Measurements from ENCODE around the gene DENR.
A peak's percentile ranks its signal among the peaks of the same experiment; 100 is the strongest.
"Not testable (repeated sequence)": the region's sequence is repeated elsewhere in the genome, so short reads cannot be mapped to it uniquely, and the experiment has no call there.

Gene DENR

GRCh38 chr12:122752464-122753318, at the start of gene DENR:
TSS of gene DENR (plus strand) at chr12:122752824. CDS start at chr12:122753702, 878 bp downstream.
- H3K4me3 ChIP-seq (ENCODE audit: low read depth, low read length): peak within 1 kb of the TSS; percentile 98
- DNase-seq (ENCODE audit: low read depth, low spot score): peak; percentile 98
- peak; percentile 92 for TF ChIP-seq CTCF (IDR thresholded peaks at IDR 0.05; ENCODE audit: low read depth, low read length)
- in situ Hi-C loops (cut with HindIII; ENCODE audit: low sequenced_read_pairs): no loop called here

- H3K4me3 ChIP-seq (ENCODE audit: low read depth, low read length); in situ Hi-C loops (cut with HindIII; ENCODE audit: low sequenced_read_pairs): not testable (repeated sequence)
Measured at GRCh38 chr12:122702890-122703611, 49.6 kb upstream of the DENR start, which contains the start of gene HCAR2. TSS of gene HCAR2 (minus strand) at chr12:122703357. CDS start at chr12:122703283, 74 bp downstream.

GRCh38 chr12:122703841-122704240, 48.8 kb upstream of the DENR start:
- in situ Hi-C loops (cut with HindIII; ENCODE audit: low sequenced_read_pairs); H3K4me3 ChIP-seq (ENCODE audit: low read depth, low read length); DNase-seq (ENCODE audit: low read depth, low spot score): not testable (repeated sequence)

More at GRCh38 chr12:122702890-122703611, 49.6 kb upstream of the DENR start, which contains the start of gene HCAR2:
- DNase-seq (ENCODE audit: low read depth, low spot score): not testable (repeated sequence)

GRCh38 chr12:122709287-122709686, 43.3 kb upstream of the DENR start:
- H3K4me3 ChIP-seq (ENCODE audit: low read depth, low read length); DNase-seq (ENCODE audit: low read depth, low spot score); in situ Hi-C loops (cut with HindIII; ENCODE audit: low sequenced_read_pairs): not testable (repeated sequence)

- in situ Hi-C loops (cut with HindIII; ENCODE audit: low sequenced_read_pairs); H3K4me3 ChIP-seq (ENCODE audit: low read depth, low read length): not testable (repeated sequence)
Measured at GRCh38 chr12:122710341-122710740, 42.3 kb upstream of the DENR start.

GRCh38 chr12:122711266-122711665, 41.4 kb upstream of the DENR start:
- in situ Hi-C loops (cut with HindIII; ENCODE audit: low sequenced_read_pairs); DNase-seq (ENCODE audit: low read depth, low spot score): not testable (repeated sequence)

More at GRCh38 chr12:122710341-122710740, 42.3 kb upstream of the DENR start:
- DNase-seq (ENCODE audit: low read depth, low spot score): not testable (repeated sequence)

GRCh38 chr12:122713491-122714188, 39.0 kb upstream of the DENR start:
- in situ Hi-C loops (cut with HindIII; ENCODE audit: low sequenced_read_pairs); H3K4me3 ChIP-seq (ENCODE audit: low read depth, low read length); DNase-seq (ENCODE audit: low read depth, low spot score): not testable (repeated sequence)

More at GRCh38 chr12:122711266-122711665, 41.4 kb upstream of the DENR start:
- H3K4me3 ChIP-seq (ENCODE audit: low read depth, low read length): not testable (repeated sequence)

- in situ Hi-C loops (cut with HindIII; ENCODE audit: low sequenced_read_pairs); H3K4me3 ChIP-seq (ENCODE audit: low read depth, low read length); DNase-seq (ENCODE audit: low read depth, low spot score): not testable (repeated sequence)
Measured at GRCh38 chr12:122715211-122715610, 37.4 kb upstream of the DENR start.

GRCh38 chr12:122716658-122717057, 36.0 kb upstream of the DENR start, which contains the start of gene HCAR3:
TSS of gene HCAR3 (minus strand) at chr12:122716811. CDS start at chr12:122716737, 74 bp downstream.
- in situ Hi-C loops (cut with HindIII; ENCODE audit: low sequenced_read_pairs); DNase-seq (ENCODE audit: low read depth, low spot score); H3K4me3 ChIP-seq (ENCODE audit: low read depth, low read length): not testable (repeated sequence)

GRCh38 chr12:122721057-122721545, 31.5 kb upstream of the DENR start:
- H3K4me3 ChIP-seq (ENCODE audit: low read depth, low read length): no peak overlapping the region
- no peak for TF ChIP-seq CTCF (IDR thresholded peaks at IDR 0.05; ENCODE audit: low read depth, low read length)
- peak; percentile 58 for DNase-seq (ENCODE audit: low read depth, low spot score)
- in situ Hi-C loops (cut with HindIII; ENCODE audit: low sequenced_read_pairs): no loop called here

Measured in astrocyte of the spinal cord (primary cell).